Measurements from ENCODE around the gene ARMC5.

The ARMC5 gene

GRCh38 chr16:31489616-31490584, 30.6 kb downstream of the ARMC5 start:
- no peaks in the 10 kb centered on the region for H3K79me2 ChIP-seq (ENCODE audit: low read length)

GRCh38 chr16:31491778-31492418, 32.6 kb downstream of the ARMC5 start:
- H3K4me3 ChIP-seq (ENCODE audit: low read length) = no peak overlapping the region
- peaks cover 13% of the 10 kb centered on the region for H3K36me3 ChIP-seq (replicated peaks; ENCODE audit: low read depth, low read length)
- no peak for TF ChIP-seq CTCF (IDR thresholded peaks at IDR 0.05; ENCODE audit: low read depth, low read length)
- no peak for TF ChIP-seq EZH2phosphoT487 (IDR thresholded peaks at IDR 0.05; ENCODE audit: low read depth)
- H3K27ac ChIP-seq (ENCODE audit: low read length) = no peak overlapping the region
- H3K9ac ChIP-seq (ENCODE audit: low read length) = no peak overlapping the region
- H3K9me3 ChIP-seq (ENCODE audit: insufficient read depth, low read length) = no peaks in the 10 kb centered on the region
- no peaks in the 10 kb centered on the region for H3K4me1 ChIP-seq (ENCODE audit: low read length)
- H4K20me1 ChIP-seq (ENCODE audit: insufficient read depth, low read length) = no peaks in the 10 kb centered on the region
- H2AFZ ChIP-seq (ENCODE audit: low read depth, low read length) = no peak overlapping the region
- H3K27me3 ChIP-seq (ENCODE audit: low read depth, low read length) = no peaks in the 10 kb centered on the region
- no peaks in the 10 kb centered on the region for H3K79me2 ChIP-seq (ENCODE audit: low read length)
- H3K4me2 ChIP-seq (ENCODE audit: low read length) = no peak overlapping the region

More at GRCh38 chr16:31489616-31490584, 30.6 kb downstream of the ARMC5 start:
- no peak overlapping the region for H2AFZ ChIP-seq (ENCODE audit: low read depth, low read length)
- H3K9me3 ChIP-seq (ENCODE audit: insufficient read depth, low read length) = no peaks in the 10 kb centered on the region
- no peaks in the 10 kb centered on the region for H4K20me1 ChIP-seq (ENCODE audit: insufficient read depth, low read length)
- no peak overlapping the region for H3K9ac ChIP-seq (ENCODE audit: low read length)
- H3K27ac ChIP-seq (ENCODE audit: low read length) = no peak overlapping the region
- no peak for TF ChIP-seq CTCF (IDR thresholded peaks at IDR 0.05; ENCODE audit: low read depth, low read length)
- no peak for TF ChIP-seq EZH2phosphoT487 (IDR thresholded peaks at IDR 0.05; ENCODE audit: low read depth)
- no peak overlapping the region for H3K4me2 ChIP-seq (ENCODE audit: low read length)
- H3K4me3 ChIP-seq (ENCODE audit: low read length) = no peak overlapping the region
- no peaks in the 10 kb centered on the region for H3K4me1 ChIP-seq (ENCODE audit: low read length)
- no peaks in the 10 kb centered on the region for H3K27me3 ChIP-seq (ENCODE audit: low read depth, low read length)
- peaks cover 13% of the 10 kb centered on the region for H3K36me3 ChIP-seq (replicated peaks; ENCODE audit: low read depth, low read length)

- Histone ChIP-seq H2AFZ (ENCODE audit: low read depth, low read length) (no peak overlapping the region), H3K4me3 (ENCODE audit: low read length) (no peak overlapping the region), H4K20me1 (ENCODE audit: insufficient read depth, low read length) (no peaks in the 10 kb centered on the region), H3K4me2 (ENCODE audit: low read length) (no peak overlapping the region), H3K27ac (ENCODE audit: low read length) (no peak overlapping the region), H3K79me2 (ENCODE audit: low read length) (no peaks in the 10 kb centered on the region), H3K27me3 (ENCODE audit: low read depth, low read length) (no peaks in the 10 kb centered on the region), H3K9ac (ENCODE audit: low read length) (no peak overlapping the region), H3K4me1 (ENCODE audit: low read length) (no peaks in the 10 kb centered on the region), H3K9me3 (ENCODE audit: insufficient read depth, low read length) (no peaks in the 10 kb centered on the region), H3K36me3 (replicated peaks; ENCODE audit: low read depth, low read length) (peaks cover 12% of the 10 kb centered on the region)
- no peak for TF ChIP-seq CTCF (IDR thresholded peaks at IDR 0.05; ENCODE audit: low read depth, low read length)
- no peak for TF ChIP-seq EZH2phosphoT487 (IDR thresholded peaks at IDR 0.05; ENCODE audit: low read depth)
Observed at GRCh38 chr16:31493506-31494125, 34.3 kb downstream of the ARMC5 start.

- Histone ChIP-seq H3K4me2 (ENCODE audit: low read length) (no peak overlapping the region), H3K36me3 (replicated peaks; ENCODE audit: low read depth, low read length) (peaks cover 19% of the 10 kb centered on the region), H3K9me3 (ENCODE audit: insufficient read depth, low read length) (no peaks in the 10 kb centered on the region), H2AFZ (ENCODE audit: low read depth, low read length) (no peak overlapping the region), H3K4me3 (ENCODE audit: low read length) (no peak overlapping the region), H3K4me1 (ENCODE audit: low read length) (no peaks in the 10 kb centered on the region), H3K27me3 (ENCODE audit: low read depth, low read length) (no peaks in the 10 kb centered on the region), H3K9ac (ENCODE audit: low read length) (no peak overlapping the region), H3K27ac (ENCODE audit: low read length) (no peak overlapping the region), H4K20me1 (ENCODE audit: insufficient read depth, low read length) (no peaks in the 10 kb centered on the region), H3K79me2 (ENCODE audit: low read length) (no peaks in the 10 kb centered on the region)
- TF ChIP-seq CTCF (IDR thresholded peaks at IDR 0.05; ENCODE audit: low read depth, low read length) (no peak), EZH2phosphoT487 (IDR thresholded peaks at IDR 0.05; ENCODE audit: low read depth) (no peak)
Observed at GRCh38 chr16:31496670-31497069, 37.4 kb downstream of the ARMC5 start.
